Epidermal melanocyte (primary cell): Measurements from ENCODE around the gene FANCE.
"Not testable (repeated sequence)": the region's sequence is repeated elsewhere in the genome, so short reads cannot be mapped to it uniquely, and the experiment has no call there.

Source experiments
- DNase-seq: peaks from one replicate; pipeline ENCODE4 v3.0.0; 2011; ENCODE audit warnings: low spot score; ENCODE audit not compliant: insufficient read length

The FANCE gene

DNA sequence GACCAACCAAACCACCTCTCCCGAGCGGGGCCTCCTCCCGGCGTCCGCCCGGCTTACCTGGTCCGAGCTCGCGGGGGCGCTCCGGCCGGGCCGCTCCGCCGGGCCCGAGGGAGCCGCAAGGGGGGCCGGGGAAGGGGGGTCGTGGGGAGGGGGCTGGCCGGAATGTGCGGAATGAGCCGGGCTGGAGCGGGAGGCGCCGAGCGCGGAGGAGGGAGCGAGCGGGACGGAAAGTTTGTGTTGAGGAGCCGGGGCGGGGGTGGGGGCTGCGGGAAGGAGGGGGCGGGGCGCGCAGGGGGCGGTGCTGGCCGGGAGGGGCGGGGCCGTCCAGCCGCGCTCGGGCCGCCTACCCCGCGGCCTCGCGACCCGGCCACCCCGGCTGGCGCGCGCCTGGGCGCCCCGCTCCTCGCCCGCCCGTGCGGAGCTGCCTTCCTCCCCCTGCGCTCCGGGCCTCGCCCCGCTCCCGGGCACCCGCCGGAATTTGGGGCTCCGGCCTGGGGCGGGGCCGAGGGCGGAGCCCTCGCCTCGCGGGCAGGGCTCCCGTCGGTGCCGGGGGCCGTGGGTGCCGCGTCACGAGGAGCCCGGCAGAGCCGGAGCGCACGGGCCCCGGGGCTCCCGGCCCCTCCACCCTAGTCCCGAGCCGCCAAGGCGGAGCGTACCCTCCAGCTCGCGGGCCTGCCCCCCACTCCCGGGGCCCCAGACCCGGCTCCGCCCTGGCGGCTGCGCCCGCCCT lies 44.9 kb downstream of the FANCE start, which contains the start of gene TEAD3:
TEAD3 (minus strand) TSS at position 239 of the 730 bp plus-strand sequence.
- peak; percentile 88 for DNase-seq

GRCh38 chr6:35497571-35498421 lies 45.7 kb downstream of the FANCE start:
- DNase-seq = peak; percentile 57

DNA sequence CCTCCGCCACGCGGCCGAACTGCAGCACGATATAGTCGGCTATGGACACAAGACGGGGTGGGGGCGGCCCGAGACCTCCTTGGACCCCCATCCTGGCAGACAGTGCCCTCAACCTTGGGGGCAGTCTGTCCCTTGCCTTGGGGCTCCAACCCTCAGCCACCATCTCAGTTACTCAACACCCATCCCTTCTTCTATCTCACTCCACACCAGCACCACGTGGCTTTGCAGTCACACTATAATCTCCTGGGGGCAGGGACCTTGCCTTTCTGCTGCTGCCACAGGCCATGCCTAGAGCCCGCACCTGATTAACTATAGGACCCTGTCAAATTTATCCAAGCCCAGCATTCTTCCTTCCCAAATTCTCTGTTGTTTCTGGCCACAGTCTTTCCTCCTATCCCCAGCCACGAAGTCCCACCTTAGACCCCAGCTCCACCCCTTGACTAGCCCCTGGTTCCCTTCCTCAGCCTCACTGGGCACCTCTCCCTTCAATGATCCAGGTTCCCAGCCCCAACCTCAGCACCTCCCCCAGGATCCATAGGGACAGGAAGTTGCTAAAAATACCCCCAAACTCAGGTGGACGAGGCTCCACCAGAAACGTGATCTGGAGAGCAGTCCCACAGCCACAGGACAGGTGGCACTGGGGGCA lies 46.4 kb downstream of the FANCE start:
- DNase-seq = no peak

DNA sequence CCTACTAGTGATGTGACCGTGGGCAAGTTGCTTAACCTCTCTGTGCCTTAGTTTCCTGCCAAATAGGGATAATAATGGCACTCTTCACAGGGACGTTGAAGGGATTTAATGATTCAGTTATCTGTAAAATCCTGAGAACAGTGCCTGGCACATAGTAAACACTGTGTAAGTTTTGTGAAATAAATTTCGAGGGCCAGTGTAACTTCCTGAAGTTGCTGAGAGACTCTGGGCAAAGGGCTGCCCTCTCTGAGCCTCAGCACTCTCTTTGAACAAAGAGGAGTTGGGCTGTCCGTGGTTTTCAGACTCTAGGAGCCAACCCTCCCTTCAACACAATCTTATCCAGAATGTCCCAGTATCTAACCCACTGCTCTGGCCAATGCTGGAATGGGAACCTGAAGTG lies 47.2 kb downstream of the FANCE start:
- DNase-seq = no peak

- DNase-seq = no peak
These were observed 48.6 kb downstream of the FANCE start for GRCh38 chr6:35500782-35501181.

- no peak for DNase-seq
These were observed 49.6 kb downstream of the FANCE start for GRCh38 chr6:35501784-35502183.

DNA sequence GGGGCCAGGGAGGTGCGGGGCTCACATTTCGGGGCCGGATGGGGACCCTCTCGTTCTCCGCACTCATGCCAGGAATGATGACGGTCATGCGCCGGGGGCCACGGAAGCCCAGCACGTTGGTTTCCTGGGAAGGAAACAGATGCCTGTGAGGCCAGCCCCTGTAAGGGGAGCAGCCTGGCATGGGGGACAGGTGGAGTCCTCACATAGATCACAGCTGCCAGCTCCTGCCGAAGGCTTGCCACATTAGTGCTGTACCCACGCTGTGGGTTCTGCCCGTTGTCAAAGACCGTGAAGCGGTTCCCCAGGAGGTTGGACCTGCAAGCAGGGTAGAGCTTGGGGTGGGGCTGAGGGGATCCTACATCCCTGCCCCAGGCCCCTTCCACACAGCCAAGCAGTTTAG lies 51.4 kb downstream of the FANCE start:
- DNase-seq = no peak

DNA sequence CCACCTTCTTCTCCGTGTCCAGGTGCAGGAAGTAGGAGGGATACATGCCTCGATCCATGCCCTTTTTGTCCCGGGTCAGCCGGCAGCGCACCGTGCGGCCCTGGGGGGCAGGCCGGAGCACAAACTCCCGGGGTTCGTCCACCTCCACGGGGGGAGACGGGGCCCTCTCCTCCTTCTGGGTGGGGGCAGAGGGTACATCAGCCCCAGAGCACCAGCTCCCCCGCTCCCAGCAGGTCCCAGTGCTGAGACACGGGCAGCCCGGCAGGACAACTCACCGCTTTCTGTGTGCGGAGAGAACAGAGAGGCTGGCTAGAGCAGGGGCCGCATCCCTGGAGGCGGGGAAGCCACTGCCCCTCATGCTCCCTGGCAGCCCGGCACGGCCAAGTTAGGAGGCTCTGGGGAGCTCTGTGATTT lies 53.9 kb downstream of the FANCE start:
- no peak for DNase-seq

DNA sequence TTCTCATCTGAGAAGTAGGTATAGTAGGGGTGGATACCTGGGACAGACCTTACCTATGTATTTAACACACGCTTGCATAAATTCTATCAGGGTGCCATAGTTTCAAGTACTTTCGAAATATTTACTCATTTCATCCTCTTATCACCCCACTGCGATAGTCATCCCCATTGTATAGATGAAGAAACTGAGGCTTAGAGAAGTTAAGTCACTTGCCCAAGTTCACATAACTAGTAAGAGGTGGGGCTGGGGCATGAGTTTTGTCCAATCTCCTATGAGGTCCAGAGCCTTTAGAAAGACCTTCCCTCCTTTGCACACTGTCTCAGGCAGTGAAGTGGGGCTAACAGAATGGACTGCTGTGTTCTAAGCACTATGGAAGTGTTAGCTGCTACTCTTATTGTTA lies 54.4 kb downstream of the FANCE start:
- no peak for DNase-seq

DNA sequence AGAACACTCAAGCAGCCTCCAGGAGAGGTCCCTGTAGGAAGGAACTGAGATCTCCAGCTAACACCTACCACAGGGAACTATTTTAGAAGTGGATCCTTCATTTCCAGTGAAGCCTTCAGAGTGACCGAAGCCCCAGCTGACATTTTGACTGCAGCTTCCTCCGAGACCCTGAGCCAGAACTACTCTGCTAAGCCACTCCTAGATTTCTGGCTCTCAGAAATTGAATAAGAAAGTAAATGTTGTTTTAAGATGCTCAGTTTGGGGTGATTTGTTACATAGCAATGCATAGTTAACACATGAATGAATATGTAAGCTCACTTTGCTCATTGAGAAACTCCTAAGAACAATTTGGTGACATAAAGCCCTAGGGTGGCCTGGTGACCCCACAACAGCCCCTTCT lies 55.1 kb downstream of the FANCE start:
- no peak for DNase-seq

DNA sequence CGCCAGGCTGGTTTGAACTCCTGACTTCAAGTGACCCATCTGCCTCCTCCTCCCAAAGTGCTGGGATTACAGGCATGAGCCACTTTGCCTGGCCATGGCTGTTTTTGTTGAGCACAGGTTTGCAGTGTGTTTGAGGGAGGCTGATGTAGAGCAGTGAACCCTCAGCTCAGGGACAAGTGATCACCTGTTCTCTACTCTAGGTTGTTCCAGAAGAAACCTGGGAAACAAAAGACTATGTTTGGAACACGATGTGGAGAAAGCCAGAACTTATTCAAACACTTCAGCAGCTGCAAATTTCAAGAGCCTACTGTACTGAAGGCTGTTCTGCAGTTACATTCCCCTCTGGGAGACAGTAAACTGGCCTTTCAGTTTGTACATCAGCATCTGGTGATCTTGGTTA lies 55.9 kb downstream of the FANCE start:
- DNase-seq = peak; percentile 7

DNA sequence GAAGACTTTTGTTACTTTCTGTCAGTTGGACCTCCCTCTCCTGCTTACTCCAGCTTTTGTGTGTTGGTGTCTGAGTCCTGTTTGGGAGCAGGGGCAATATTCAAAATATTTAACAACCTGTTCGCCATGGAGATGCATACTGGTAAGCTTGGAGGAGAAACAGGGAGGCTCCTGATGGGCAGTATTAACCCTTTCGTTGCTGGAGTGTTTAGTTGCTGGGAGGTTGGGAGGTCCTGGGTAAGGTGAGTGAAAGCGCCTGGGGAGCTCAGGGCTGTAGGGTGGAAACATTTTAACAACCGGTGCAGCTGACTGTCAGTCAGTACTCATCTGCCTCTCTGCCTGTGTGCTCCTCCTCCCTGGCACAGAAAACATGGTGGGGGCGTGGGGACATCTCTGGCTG lies 56.4 kb downstream of the FANCE start:
- no peak for DNase-seq

GRCh38 chr6:35510916-35511561 lies 58.9 kb downstream of the FANCE start:
- no peak for DNase-seq

DNA sequence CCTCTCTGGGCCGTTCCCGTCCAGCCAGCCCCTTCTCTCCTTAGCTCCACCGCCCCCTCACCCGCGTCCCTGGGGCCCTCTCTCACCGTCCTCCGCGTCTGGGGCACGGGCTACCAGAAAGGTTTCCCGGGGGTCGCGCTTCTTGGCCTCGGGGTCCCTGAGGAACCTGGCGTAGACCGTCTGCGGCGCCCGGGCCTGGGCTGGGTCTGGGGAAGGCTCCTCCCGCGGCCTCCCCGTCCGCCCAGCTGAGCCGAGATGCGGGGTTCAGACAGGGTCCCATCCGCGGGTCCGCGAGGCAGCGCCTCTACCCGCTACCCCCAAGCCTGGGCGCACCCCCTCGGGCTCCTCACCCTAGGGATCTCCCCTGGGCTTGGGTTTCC lies 59.4 kb downstream of the FANCE start:
- no peak for DNase-seq

DNA sequence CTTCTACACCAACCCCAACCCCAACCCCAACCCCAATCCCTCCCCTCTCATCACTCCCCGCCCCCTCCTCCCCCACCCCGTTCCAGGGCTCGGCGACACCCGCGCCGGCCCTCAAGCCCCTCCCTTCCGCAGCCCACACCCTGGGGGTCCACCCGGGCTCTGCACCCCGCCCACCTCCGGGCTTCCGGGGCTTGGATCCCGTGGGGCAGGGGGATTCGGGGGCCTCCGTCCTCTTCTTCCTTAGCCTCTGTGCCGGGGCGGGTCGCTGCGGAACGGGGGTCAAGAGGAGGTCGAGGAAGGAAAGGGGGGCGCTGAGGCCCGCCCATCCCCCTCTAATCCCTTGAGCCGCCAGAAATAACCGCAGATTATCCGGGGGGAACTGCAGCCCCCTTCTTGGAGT lies 59.9 kb downstream of the FANCE start:
- DNase-seq = no peak

- no peak for DNase-seq
These were observed 60.6 kb downstream of the FANCE start, which contains the start of gene TULP1 for GRCh38 chr6:35512740-35513139. TSS of gene TULP1 (minus strand) at chr6:35512896. CDS start at chr6:35512858, 38 bp downstream.

GRCh38 chr6:35514587-35514986 lies 62.4 kb downstream of the FANCE start:
- DNase-seq = no peak

- DNase-seq = not testable (repeated sequence)
These were observed 63.8 kb downstream of the FANCE start for GRCh38 chr6:35515939-35516338.
